ENCODE data around the gene DKKL1.

DNA sequence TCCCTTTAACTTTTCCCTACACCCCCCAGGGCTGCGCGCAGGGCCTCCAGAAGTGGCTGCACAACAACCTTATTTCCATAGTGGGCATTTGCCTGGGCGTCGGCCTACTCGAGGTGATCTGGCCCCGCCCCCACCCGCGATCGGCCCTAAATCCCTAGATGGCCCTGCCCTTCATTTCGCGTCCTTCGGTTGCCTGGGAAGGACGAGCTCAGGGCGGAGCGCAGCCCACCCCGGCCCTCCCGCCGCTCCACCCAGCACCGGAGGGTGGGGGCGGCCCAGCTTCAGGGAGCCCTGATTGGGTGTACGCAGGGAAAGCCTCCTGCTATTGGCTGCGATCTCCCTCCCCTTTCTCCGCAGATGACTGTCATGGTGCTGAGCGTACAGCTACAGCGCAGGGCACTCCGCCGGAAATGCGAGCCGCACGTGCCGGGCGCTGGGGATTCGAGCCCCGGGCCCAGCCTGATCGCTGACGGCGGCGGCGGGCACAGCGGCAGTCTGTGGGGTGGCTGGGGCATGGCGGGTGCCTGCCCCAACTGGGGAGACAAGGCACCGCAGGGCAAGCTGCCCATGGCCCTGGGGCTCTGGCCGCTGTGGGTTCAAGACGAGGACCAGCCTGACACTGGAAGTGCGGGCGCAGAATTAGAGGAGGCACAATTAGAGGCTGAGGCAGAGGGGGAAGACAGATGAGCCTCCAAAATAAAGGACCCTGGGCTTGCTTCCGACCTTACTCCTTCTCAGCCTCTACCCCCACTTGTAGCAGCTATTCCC lies 24.2 kb upstream of the DKKL1 start:
- TF ChIP-seq CTCF (IDR thresholded peaks at IDR 0.05; ENCODE audit: low read depth, low read length): no peak
- TF ChIP-seq EZH2phosphoT487 (IDR thresholded peaks at IDR 0.05; ENCODE audit: low read depth): no peak

All from OCI-LY3 (cell line).